Bone marrow (tissue), 2 donors: ENCODE results near the gene ADGRA1.
"Not testable (repeated sequence)": the region's sequence is repeated elsewhere in the genome, so short reads cannot be mapped to it uniquely, and the experiment has no call there.

ENCODE experiments used
- DNase-seq, 2 donors: peaks; one replicate each; lab custom pipeline; 2025; lab: John Stamatoyannopoulos, UW

The ADGRA1 gene

GRCh38 chr10:133087679-133088178, at the start of gene ADGRA1:
Gene ADGRA1 (plus strand): TSS chr10:133087924. CDS start chr10:133088910, 986 bp downstream.
- DNase-seq = no peak

GRCh38 chr10:133038036-133038823, 49.5 kb upstream of the ADGRA1 start:
- DNase-seq = no peak

GRCh38 chr10:133039107-133039802, 48.5 kb upstream of the ADGRA1 start:
- DNase-seq = no peak

GRCh38 chr10:133039803-133040165, 47.9 kb upstream of the ADGRA1 start:
- DNase-seq = no peak

- DNase-seq = no peak
Observed at GRCh38 chr10:133040198-133040597, 47.5 kb upstream of the ADGRA1 start.

- DNase-seq = no peak
Observed at GRCh38 chr10:133041101-133041500, 46.6 kb upstream of the ADGRA1 start.

GRCh38 chr10:133042061-133042460, 45.7 kb upstream of the ADGRA1 start:
- DNase-seq = no peak

GRCh38 chr10:133042816-133043215, 44.9 kb upstream of the ADGRA1 start:
- DNase-seq = no peak

- no peak for DNase-seq
Observed at GRCh38 chr10:133043541-133044225, 44.0 kb upstream of the ADGRA1 start.

GRCh38 chr10:133044401-133044811, 43.3 kb upstream of the ADGRA1 start:
- no peak for DNase-seq

- DNase-seq = no peak
Observed at GRCh38 chr10:133045556-133046389, 42.0 kb upstream of the ADGRA1 start.

GRCh38 chr10:133046390-133046765, 41.3 kb upstream of the ADGRA1 start:
- DNase-seq = no peak

GRCh38 chr10:133047526-133048123, 40.1 kb upstream of the ADGRA1 start:
- DNase-seq = no peak

- DNase-seq = no peak
Observed at GRCh38 chr10:133048266-133048665, 39.5 kb upstream of the ADGRA1 start.

- no peak for DNase-seq
Observed at GRCh38 chr10:133048926-133049325, 38.8 kb upstream of the ADGRA1 start.

- DNase-seq = no peak
Observed at GRCh38 chr10:133049639-133050038, 38.1 kb upstream of the ADGRA1 start.

- no peak for DNase-seq
Observed at GRCh38 chr10:133050371-133050770, 37.4 kb upstream of the ADGRA1 start.

GRCh38 chr10:133052076-133052475, 35.6 kb upstream of the ADGRA1 start:
- DNase-seq = no peak

GRCh38 chr10:133053527-133054133, 34.1 kb upstream of the ADGRA1 start:
- DNase-seq = not testable (repeated sequence)

GRCh38 chr10:133055470-133055869, 32.3 kb upstream of the ADGRA1 start:
- DNase-seq = no peak

- DNase-seq = no peak
Observed at GRCh38 chr10:133056001-133056400, 31.7 kb upstream of the ADGRA1 start.
